DMS153 treated with DMSO at 0.1 percent for 48 hours (cell line): Measurements from ENCODE around the gene CDKL5.

ENCODE experiments used
- DNase-seq: peaks from one replicate; lab custom pipeline; 2025; ENCODE audit not compliant: unreplicated experiment; lab: John Stamatoyannopoulos, UW

The CDKL5 gene

DNA sequence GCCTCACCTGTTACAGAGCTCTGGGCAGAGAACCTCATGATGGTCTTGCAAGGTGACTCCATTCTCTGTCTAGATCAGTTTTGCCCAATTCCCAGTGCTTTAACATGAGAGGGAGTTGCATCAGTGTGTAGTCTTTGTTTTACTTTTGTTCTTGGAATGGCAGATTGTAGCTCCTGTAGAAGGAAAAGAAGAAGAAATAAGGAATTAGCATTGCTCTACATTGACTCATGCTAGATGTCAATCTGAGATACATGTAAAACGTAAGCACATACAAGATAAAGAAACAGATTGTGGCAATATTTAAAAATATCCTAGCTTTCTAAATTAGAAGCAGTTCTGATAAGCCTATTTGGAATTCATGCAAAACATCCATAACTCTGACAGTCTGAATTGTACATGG is 266.0 kb downstream of the CDKL5 start:
- no peak for DNase-seq

DNA sequence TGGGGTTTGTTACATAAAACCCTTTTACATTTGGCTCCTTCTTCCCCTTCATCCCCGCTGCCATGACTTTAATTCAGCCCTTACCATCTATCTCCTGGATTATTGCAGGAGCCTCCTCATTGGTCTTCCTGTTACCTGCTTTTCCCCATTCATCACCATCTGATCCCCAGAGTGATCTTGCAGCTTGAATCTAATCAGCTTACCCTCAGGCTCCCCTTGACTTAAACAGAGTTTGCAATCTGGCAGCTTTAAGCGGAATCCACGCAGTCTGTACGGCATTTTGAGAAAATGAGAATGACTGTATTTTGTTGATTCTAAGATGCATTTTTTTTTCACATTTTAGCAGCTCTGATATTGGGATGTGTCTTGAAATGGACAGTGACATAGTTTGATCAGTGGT is 267.1 kb downstream of the CDKL5 start:
- DNase-seq: no peak

GRCh38 chrX:18696653-18697052 is 271.2 kb downstream of the CDKL5 start:
- no peak for DNase-seq

DNA sequence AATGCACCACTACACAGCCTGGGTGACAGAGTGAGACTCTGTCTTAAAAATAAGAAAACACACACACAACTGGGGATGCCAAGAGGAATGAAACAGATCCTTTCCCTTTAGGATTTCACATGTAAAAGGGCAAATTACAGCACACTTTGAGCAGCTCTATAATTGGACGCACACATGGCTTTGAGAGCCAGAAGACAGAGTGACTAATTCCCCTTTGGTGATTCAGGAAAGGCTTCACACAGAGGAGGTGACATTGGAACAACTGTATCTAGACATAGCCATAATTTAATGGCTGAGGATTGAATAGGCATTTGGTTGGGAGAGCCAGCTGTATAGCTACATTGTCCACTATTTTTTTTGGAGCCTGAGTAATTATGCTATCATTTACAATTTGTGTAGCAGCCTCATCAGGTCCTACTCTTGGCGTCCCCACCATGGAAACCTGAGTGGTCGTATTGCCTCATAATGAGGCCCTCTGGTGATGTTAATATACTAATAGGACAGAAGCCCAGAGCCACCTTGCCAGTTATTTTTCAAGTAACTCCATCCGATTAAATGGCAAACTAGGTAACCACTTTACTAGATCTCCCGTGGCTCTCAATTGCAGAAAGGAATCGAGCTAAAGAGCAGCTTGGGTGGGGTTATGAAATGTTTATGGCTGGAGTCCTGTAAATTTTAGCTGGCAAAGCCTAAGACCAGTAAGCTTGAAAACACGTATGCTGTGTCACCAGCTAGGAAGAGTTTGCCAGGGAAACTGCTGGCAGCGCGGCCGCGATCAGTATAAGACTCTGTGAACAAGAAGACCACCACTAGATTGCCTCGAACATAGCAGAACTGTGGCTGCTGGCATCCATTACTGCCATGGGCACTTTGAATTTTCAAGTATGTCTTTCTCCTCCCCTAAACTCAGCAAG is 273.6 kb downstream of the CDKL5 start:
- DNase-seq: no peak

DNA sequence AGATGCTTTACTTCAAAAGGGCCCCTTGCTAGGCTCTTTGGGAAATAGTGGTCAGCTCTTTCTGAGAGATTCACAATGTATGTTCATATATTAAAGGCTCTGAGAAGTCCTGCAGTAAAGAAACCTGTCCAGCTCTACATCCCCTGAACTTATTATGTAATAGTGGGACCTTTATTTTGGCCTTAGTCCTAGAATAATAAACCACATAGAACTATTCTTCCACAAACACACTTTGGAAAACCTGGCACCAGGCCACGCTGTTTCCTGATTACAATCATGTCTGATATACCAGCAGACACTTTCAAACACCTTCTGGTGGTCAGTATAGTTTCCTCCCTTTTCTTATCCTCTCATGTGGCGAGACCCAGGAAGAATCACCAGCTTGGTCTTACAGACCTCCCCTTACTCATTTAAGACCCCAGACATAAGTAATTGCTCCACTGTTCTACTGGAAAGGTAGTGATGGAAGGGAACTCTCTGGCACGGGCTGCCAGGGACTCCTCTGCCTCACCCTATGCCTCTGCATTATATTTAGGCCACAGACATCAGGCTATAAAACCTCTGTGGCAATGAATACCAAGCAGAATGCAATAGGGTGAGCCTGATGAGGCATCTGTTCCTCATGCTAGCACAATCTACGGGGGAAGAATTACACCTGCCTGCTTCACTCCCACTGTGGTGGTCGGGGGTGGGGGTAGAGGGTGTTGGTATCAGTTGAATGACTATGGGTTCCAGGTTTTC is 276.4 kb downstream of the CDKL5 start:
- DNase-seq: no peak

GRCh38 chrX:18702362-18703195 is 277.2 kb downstream of the CDKL5 start:
- DNase-seq: no peak
